Measurements from ENCODE around the gene EEF2.

DNA sequence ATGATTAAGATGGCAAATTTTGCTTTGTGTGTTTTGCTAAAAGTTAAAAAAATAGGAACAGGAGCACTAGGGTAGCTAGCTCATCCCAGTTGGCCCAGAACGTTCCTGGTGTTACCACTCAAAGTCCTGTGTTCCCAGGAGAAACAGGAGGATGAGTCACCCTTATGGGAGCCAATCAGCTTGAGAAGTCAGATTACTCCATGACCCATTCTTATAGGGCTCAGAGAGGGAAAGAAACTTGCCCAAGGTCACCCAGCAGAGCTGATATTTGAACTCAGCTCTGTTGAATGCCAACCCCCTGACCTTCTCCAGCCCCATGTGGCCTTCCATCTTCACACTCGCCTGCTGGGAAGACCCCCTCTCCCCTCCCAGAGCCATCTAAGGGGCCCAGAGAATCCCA is 39.4 kb downstream of the EEF2 start:
- TF ChIP-seq, protein P1, sequence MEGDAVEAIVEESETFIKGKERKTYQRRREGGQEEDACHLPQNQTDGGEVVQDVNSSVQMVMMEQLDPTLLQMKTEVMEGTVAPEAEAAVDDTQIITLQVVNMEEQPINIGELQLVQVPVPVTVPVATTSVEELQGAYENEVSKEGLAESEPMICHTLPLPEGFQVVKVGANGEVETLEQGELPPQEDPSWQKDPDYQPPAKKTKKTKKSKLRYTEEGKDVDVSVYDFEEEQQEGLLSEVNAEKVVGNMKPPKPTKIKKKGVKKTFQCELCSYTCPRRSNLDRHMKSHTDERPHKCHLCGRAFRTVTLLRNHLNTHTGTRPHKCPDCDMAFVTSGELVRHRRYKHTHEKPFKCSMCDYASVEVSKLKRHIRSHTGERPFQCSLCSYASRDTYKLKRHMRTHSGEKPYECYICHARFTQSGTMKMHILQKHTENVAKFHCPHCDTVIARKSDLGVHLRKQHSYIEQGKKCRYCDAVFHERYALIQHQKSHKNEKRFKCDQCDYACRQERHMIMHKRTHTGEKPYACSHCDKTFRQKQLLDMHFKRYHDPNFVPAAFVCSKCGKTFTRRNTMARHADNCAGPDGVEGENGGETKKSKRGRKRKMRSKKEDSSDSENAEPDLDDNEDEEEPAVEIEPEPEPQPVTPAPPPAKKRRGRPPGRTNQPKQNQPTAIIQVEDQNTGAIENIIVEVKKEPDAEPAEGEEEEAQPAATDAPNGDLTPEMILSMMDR (IDR thresholded peaks at IDR 0.05): no peak
- no peak for TF ChIP-seq POLR2A (IDR thresholded peaks at IDR 0.05)

Measured in adrenal gland (tissue), 5 donors.